ENCODE data around the gene NRXN2.

DNA sequence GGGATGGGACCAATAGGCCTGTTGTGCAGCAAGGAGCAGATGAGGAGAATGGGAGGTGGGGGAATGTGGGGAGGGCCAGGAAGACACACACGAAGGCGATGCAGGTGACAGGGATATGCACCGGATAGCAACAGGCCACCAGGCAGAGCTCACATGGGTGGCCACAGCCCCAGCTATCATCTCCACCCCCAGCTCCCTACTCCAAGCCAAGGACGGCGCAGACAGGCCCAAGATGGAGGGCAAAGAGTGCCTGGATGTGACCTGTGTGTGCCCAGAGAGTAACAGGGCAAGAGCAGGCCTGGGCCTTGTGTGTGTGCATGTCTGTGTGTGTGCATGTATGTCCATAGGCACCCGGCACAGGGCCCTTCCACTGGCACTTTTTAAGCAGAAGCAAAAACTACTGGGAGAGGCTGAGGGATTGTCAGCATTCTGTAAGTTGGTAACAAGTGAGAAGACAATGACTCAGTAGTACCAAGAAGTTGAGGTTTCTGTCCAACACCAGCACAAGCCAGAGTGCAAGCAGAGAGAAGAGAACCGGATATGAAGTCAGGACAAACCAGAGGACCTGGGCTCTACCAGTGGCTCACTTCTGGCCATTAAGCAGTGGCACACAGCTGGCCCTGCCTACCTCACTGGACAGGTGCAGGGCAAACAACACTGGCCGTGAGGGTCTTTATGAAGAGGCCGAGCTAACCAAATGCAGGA, 36.4 kb downstream of the NRXN2 start:
- TF ChIP-seq, protein P1, sequence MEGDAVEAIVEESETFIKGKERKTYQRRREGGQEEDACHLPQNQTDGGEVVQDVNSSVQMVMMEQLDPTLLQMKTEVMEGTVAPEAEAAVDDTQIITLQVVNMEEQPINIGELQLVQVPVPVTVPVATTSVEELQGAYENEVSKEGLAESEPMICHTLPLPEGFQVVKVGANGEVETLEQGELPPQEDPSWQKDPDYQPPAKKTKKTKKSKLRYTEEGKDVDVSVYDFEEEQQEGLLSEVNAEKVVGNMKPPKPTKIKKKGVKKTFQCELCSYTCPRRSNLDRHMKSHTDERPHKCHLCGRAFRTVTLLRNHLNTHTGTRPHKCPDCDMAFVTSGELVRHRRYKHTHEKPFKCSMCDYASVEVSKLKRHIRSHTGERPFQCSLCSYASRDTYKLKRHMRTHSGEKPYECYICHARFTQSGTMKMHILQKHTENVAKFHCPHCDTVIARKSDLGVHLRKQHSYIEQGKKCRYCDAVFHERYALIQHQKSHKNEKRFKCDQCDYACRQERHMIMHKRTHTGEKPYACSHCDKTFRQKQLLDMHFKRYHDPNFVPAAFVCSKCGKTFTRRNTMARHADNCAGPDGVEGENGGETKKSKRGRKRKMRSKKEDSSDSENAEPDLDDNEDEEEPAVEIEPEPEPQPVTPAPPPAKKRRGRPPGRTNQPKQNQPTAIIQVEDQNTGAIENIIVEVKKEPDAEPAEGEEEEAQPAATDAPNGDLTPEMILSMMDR (IDR thresholded peaks at IDR 0.05; ENCODE audit: low read length), result no peak
- no peak for TF ChIP-seq EZH2 (IDR thresholded peaks at IDR 0.05; ENCODE audit: borderline replicate concordance, low read length)
